Activated naive CD4-positive, alpha-beta T cell treated with anti-CD3 and anti-CD28 coated beads, Interleukin-2, amount 50 U/mL, for 16 hours (primary cell): Measurements from ENCODE around the gene BNC2.

Source experiments
- DNase-seq: peaks from one replicate; pipeline ENCODE4 v3.0.0-alpha.2; 2020

The BNC2 gene

GRCh38 chr9:16869131-16869881 is 1.2 kb downstream of the BNC2 start:
- no peak for DNase-seq

GRCh38 chr9:16868701-16869100 is 1.8 kb downstream of the BNC2 start:
- DNase-seq, result no peak

GRCh38 chr9:16867576-16868311 is 2.7 kb downstream of the BNC2 start:
- DNase-seq, result no peak

- no peak for DNase-seq
Observed at GRCh38 chr9:16866587-16866986, 3.9 kb downstream of the BNC2 start.

GRCh38 chr9:16864649-16865434 is 5.6 kb downstream of the BNC2 start:
- DNase-seq, result no peak

GRCh38 chr9:16848179-16848578 is 22.3 kb downstream of the BNC2 start:
- no peak for DNase-seq

GRCh38 chr9:16846986-16847385 is 23.5 kb downstream of the BNC2 start:
- no peak for DNase-seq

GRCh38 chr9:16846367-16846766 is 24.1 kb downstream of the BNC2 start:
- no peak for DNase-seq

GRCh38 chr9:16834817-16835216 is 35.7 kb downstream of the BNC2 start:
- DNase-seq, result no peak

- DNase-seq, result no peak
Observed at GRCh38 chr9:16833296-16833835, 37.1 kb downstream of the BNC2 start.

- DNase-seq, result no peak
Observed at GRCh38 chr9:16832101-16832500, 38.4 kb downstream of the BNC2 start.

- no peak for DNase-seq
Observed at GRCh38 chr9:16830806-16831205, 39.7 kb downstream of the BNC2 start.

- DNase-seq, result no peak
Observed at GRCh38 chr9:16828340-16829281, 41.9 kb downstream of the BNC2 start.

- no peak for DNase-seq
Observed at GRCh38 chr9:16825971-16826625, 44.4 kb downstream of the BNC2 start.

GRCh38 chr9:16825331-16825725 is 45.1 kb downstream of the BNC2 start:
- DNase-seq, result no peak

GRCh38 chr9:16824545-16825330 is 45.7 kb downstream of the BNC2 start:
- no peak for DNase-seq

- no peak for DNase-seq
Observed at GRCh38 chr9:16823906-16824305, 46.6 kb downstream of the BNC2 start.

GRCh38 chr9:16821344-16821743 is 49.1 kb downstream of the BNC2 start:
- DNase-seq, result no peak

GRCh38 chr9:16817514-16817913 is 53.0 kb downstream of the BNC2 start:
- no peak for DNase-seq

- no peak for DNase-seq
Observed at GRCh38 chr9:16817002-16817401, 53.5 kb downstream of the BNC2 start.

- no peak for DNase-seq
Observed at GRCh38 chr9:16816011-16816410, 54.5 kb downstream of the BNC2 start.
